ENCODE measurements around the gene SPPL2B. TPM values are rescaled to one million over a fixed set of nuclear protein-coding genes. Genes with fewer than 3 reads are reported as not detected.
A peak's percentile ranks its signal among the peaks of the same experiment; 100 is the strongest.

SPPL2B gene
- total and polyA plus RNA-seq, 9 of the 15 experiments (the other 6 are each of a cell fraction or from before 2014, with no cell fraction given): 0.20 to 81.2 (median 15.1) TPM

DNA sequence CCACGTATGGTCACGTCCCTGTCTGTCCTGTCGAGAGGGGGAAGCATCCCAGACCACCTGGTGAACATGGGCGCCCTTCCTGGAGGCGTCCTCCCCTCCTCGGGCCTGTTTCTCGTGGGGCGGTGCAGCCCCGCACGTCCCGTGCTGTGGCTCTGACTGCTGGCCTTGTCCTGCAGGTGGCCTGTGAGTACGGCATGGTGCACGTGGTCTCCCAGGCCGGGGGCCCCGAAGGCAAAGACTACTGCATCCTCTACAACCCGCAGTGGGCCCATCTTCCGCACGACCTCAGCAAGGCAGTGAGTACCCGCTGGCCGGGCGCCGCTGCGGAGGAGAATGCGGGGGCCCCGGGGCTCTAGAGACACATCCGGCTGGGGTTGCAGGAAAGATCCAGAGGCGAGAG is 5.9 kb downstream of the SPPL2B start (continued):
- TF ChIP-seq, protein P1, sequence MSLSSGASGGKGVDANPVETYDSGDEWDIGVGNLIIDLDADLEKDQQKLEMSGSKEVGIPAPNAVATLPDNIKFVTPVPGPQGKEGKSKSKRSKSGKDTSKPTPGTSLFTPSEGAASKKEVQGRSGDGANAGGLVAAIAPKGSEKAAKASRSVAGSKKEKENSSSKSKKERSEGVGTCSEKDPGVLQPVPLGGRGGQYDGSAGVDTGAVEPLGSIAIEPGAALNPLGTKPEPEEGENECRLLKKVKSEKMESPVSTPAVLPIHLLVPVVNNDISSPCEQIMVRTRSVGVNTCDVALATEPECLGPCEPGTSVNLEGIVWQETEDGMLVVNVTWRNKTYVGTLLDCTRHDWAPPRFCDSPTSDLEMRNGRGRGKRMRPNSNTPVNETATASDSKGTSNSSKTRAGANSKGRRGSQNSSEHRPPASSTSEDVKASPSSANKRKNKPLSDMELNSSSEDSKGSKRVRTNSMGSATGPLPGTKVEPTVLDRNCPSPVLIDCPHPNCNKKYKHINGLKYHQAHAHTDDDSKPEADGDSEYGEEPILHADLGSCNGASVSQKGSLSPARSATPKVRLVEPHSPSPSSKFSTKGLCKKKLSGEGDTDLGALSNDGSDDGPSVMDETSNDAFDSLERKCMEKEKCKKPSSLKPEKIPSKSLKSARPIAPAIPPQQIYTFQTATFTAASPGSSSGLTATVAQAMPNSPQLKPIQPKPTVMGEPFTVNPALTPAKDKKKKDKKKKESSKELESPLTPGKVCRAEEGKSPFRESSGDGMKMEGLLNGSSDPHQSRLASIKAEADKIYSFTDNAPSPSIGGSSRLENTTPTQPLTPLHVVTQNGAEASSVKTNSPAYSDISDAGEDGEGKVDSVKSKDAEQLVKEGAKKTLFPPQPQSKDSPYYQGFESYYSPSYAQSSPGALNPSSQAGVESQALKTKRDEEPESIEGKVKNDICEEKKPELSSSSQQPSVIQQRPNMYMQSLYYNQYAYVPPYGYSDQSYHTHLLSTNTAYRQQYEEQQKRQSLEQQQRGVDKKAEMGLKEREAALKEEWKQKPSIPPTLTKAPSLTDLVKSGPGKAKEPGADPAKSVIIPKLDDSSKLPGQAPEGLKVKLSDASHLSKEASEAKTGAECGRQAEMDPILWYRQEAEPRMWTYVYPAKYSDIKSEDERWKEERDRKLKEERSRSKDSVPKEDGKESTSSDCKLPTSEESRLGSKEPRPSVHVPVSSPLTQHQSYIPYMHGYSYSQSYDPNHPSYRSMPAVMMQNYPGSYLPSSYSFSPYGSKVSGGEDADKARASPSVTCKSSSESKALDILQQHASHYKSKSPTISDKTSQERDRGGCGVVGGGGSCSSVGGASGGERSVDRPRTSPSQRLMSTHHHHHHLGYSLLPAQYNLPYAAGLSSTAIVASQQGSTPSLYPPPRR (CRISPR knock-in tag; IDR thresholded peaks at IDR 0.05; ENCODE audit: borderline replicate concordance): no peak
- TF ChIP-seq IRF2 (CRISPR knock-in tag; IDR thresholded peaks at IDR 0.05): no peak

- H4K20me1 ChIP-seq (replicated peaks; ENCODE audit: control insufficient read depth, insufficient read depth, low read length): no peaks in the 10 kb centered on the region
- no peaks in the 10 kb centered on the region for H3K27me3 ChIP-seq (ENCODE audit: control insufficient read depth in 2 of 2, insufficient read depth in 2 of 2, low read length in 2 of 2)
- no peak overlapping the region for H3K4me2 ChIP-seq (ENCODE audit: insufficient read depth, low read length)
- no peak overlapping the region for H2AFZ ChIP-seq (ENCODE audit: low read depth, low read length)
- CTCF ChIA-PET (ENCODE audit: low intra/inter-chr PET ratio): no interaction called here
- intact Hi-C loops (cut with micrococcal nuclease): no loop called here
- no peaks in the 10 kb centered on the region for H3K9me1 ChIP-seq (ENCODE audit: control insufficient read depth, insufficient read depth, low read length)
- ATAC-seq (no peak), DNase-seq (ENCODE audit: extremely low read depth in 1 of 4, low spot score in 3 of 4) (peak in 2 of 4 experiments; percentile 71 to 73), FAIRE-seq (no peak)
- H3K36me3 ChIP-seq (ENCODE audit: control insufficient read depth, insufficient read depth, low read length): peaks cover 30% of the 10 kb centered on the region; the same call in 2 of the 3 replicates
- no peak overlapping the region for H3K4me3 ChIP-seq
- BruUV-seq (replicated peaks): no TSS peak
- peak overlapping the region; percentile 13; the same call in 1 of the 3 replicates for H3K27ac ChIP-seq (ENCODE audit: extremely low read depth, low read depth, low read length)
- peaks cover 65% of the 10 kb centered on the region for H3K79me2 ChIP-seq (ENCODE audit: control insufficient read depth, insufficient read depth, low read length)
- H3K9me3 ChIP-seq (replicated peaks; ENCODE audit: control insufficient read depth, insufficient read depth, low read depth, low read length): peaks cover 2% of the 10 kb centered on the region
- H3K4me1 ChIP-seq (replicated peaks in 1 of 2; ENCODE audit: control insufficient read depth in 2 of 2, insufficient read depth in 2 of 2, low read length in 2 of 2): peaks cover 14 to 73% of the 10 kb centered on the region in 2 experiments; a peak in 4 of 5 replicates
- WGBS (ENCODE audit: insufficient coverage, low coverage, missing lambda C conversion rate): 90% methylated on average over 17 of the region's 26 CpGs
- in situ Hi-C loops (cut with MboI): no loop called here
- H3K9ac ChIP-seq (ENCODE audit: insufficient read depth in 1 of 2, low read depth in 2 of 2, low read length in 2 of 2): no peak overlapping the region
- POLR2A ChIA-PET: interaction anchor here (0.6 to 0.7 kb wide), 2 partner anchors 38 to 120 kb away, joined by 3 read pairs; no protein-coding TSS in a partner anchor
- TF ChIP-seq FOXM1 (IDR thresholded peaks at IDR 0.05; ENCODE audit: low read depth) (no peak), FOXM1 (CRISPR knock-in tag; IDR thresholded peaks at IDR 0.05; ENCODE audit: low read depth) (no peak), ELF2 (CRISPR knock-in tag; IDR thresholded peaks at IDR 0.05) (no peak), TEAD1 (CRISPR knock-in tag; IDR thresholded peaks at IDR 0.05) (peak in 1 of 2 experiments; percentile 59; a peak in 1 of 4 replicates), ARHGAP35 (IDR thresholded peaks at IDR 0.05; ENCODE audit: partially characterized antibody) (no peak), BRD4 (IDR thresholded peaks at IDR 0.05) (no peak), PKNOX1 (IDR thresholded peaks at IDR 0.05) (no peak)
- TF ChIP-seq, protein P2, sequence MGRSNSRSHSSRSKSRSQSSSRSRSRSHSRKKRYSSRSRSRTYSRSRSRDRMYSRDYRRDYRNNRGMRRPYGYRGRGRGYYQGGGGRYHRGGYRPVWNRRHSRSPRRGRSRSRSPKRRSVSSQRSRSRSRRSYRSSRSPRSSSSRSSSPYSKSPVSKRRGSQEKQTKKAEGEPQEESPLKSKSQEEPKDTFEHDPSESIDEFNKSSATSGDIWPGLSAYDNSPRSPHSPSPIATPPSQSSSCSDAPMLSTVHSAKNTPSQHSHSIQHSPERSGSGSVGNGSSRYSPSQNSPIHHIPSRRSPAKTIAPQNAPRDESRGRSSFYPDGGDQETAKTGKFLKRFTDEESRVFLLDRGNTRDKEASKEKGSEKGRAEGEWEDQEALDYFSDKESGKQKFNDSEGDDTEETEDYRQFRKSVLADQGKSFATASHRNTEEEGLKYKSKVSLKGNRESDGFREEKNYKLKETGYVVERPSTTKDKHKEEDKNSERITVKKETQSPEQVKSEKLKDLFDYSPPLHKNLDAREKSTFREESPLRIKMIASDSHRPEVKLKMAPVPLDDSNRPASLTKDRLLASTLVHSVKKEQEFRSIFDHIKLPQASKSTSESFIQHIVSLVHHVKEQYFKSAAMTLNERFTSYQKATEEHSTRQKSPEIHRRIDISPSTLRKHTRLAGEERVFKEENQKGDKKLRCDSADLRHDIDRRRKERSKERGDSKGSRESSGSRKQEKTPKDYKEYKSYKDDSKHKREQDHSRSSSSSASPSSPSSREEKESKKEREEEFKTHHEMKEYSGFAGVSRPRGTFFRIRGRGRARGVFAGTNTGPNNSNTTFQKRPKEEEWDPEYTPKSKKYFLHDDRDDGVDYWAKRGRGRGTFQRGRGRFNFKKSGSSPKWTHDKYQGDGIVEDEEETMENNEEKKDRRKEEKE (IDR thresholded peaks at IDR 0.05; ENCODE audit: borderline replicate concordance in 1 of 2, control insufficient read depth in 1 of 2, low read depth in 2 of 2, low read length in 1 of 2): no peak
These were observed 6.7 kb downstream of the SPPL2B start for GRCh38 chr19:2334986-2335846.

Measured in K562 (cell line).